Measurements from ENCODE around the gene TNK1.

TNK1 gene

DNA sequence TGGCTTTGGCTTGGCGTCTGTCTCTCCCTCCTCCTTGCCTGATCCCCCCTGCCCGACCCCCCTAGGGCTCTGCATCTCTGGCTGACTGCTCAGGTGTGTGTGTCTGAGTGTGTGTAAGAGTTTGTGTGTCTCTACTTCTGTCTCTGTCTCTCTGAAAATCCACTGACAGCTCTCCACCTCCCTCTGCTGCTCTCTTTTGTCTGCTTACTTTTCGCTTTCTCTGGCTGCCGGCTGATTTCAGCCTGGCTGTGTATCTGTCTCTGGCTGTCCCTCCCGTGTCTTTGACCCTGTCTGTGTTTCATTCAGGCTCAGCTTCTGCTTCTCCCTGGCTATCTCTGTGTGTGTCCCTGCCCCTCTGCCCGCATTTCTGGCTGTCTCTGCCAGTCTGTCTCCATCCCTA is 35.4 kb downstream of the TNK1 start:
- no peak overlapping the region for H3K27ac ChIP-seq
- TF ChIP-seq, protein P1, sequence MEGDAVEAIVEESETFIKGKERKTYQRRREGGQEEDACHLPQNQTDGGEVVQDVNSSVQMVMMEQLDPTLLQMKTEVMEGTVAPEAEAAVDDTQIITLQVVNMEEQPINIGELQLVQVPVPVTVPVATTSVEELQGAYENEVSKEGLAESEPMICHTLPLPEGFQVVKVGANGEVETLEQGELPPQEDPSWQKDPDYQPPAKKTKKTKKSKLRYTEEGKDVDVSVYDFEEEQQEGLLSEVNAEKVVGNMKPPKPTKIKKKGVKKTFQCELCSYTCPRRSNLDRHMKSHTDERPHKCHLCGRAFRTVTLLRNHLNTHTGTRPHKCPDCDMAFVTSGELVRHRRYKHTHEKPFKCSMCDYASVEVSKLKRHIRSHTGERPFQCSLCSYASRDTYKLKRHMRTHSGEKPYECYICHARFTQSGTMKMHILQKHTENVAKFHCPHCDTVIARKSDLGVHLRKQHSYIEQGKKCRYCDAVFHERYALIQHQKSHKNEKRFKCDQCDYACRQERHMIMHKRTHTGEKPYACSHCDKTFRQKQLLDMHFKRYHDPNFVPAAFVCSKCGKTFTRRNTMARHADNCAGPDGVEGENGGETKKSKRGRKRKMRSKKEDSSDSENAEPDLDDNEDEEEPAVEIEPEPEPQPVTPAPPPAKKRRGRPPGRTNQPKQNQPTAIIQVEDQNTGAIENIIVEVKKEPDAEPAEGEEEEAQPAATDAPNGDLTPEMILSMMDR (conservative IDR thresholded peaks at IDR 0.05), result no peak
- no peak for TF ChIP-seq ZFX (IDR thresholded peaks at IDR 0.05)

DNA sequence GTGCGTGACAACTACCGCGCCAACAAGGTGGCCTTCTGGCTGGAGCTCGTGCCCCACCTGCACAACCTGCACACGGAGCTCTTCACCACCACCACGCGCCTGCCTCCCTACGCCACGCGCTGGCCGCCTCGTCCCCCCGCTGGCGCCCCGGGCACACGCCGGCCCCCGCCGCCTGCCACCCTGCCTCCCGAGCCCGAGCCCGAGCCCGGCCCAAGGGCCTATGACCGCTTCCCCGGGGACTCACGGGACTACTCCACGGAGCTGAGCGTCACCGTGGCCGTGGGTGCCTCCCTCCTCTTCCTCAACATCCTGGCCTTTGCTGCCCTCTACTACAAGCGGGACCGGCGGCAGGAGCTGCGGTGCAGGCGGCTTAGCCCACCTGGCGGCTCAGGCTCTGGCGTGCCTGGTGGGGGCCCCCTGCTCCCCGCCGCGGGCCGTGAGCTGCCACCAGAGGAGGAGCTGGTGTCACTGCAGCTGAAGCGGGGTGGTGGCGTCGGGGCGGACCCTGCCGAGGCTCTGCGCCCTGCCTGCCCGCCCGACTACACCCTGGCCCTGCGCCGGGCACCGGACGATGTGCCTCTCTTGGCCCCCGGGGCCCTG is 36.3 kb downstream of the TNK1 start:
- no peak for TF ChIP-seq ZFX (IDR thresholded peaks at IDR 0.05)
- TF ChIP-seq, protein P1 (conservative IDR thresholded peaks at IDR 0.05), result no peak
- H3K27ac ChIP-seq, result no peak overlapping the region

DNA sequence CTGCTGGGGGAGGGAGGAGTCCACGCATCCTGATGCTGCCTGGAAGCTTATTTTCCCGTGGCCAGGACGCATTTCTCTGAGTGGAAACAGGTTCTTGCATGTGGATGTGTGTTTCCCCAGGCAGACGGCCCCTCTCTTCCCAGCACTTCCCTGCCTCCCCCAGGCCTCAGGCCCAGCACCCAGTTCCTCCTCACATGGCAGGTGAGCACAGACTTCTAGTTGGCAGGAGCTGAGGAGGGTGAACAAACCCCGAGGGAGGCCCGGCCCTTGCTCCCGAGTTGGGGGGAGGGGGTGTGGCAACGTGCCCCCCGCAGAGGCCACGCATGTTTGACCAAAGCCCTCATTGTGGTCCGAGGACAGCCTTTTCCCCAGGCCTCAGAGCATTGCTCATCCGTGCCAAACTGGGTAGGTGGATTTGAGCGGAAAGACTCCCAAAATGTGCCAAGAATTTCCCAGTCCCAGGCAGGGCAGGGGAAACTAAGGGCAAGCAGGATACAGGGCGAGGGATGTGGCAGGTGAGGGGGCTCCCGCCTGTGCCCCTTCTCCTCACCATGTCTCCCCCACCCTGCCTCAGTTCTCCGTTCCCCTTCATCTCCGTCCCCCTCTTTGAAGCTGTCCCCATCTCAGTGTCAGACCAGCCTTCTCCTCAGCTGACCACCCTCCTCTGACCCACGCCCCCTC is 37.7 kb downstream of the TNK1 start:
- TF ChIP-seq ZFX (IDR thresholded peaks at IDR 0.05), result no peak
- TF ChIP-seq, protein P1 (conservative IDR thresholded peaks at IDR 0.05), result no peak
- H3K27ac ChIP-seq, result no peak overlapping the region

DNA sequence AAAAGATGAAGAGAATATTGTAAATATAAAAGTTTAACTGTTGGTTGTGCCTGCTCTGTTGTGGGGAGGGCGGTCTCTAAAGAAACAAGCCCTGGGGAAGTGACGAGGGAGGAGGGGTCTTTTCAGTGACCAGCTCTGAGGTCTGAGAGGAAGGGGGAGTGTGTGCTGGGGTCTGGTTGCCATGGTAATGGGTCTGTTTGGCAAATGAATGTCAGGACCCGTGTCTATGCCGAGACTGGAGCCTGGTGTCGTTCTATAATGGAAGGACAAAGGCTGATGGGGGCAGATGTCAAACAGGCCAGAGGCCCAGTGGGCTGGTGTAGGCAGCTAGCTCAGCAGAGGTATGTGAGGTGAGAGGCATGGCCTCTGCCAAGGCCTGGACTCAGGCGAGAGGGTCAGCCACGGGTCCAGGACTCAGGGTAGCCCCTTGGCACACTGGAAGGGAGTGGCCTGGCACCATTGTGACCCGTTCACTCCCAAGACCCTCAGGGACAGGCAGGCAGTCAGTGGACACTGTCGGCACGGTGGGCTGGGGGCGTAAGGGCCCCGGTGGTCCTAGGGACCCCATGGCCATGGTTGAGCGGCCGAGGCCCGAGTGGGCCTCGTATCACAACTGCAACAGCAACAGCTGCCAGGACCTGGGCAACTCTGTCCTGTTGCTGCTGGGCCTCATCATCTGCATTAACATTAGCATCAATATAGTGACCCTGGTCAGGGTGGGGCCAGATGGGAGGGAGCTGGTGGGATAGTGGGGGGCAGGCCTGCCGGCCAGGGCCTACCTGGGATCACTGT is 39.1 kb downstream of the TNK1 start, which contains the start of gene SPEM1:
SPEM1 (plus strand) TSS at position 506 of the 792 bp plus-strand sequence; CDS start at position 567, 61 bp downstream.
- H3K27ac ChIP-seq, result no peak within 1 kb of the TSS
- no peak for TF ChIP-seq ZFX (IDR thresholded peaks at IDR 0.05)
- TF ChIP-seq, protein P1 (conservative IDR thresholded peaks at IDR 0.05), result no peak

DNA sequence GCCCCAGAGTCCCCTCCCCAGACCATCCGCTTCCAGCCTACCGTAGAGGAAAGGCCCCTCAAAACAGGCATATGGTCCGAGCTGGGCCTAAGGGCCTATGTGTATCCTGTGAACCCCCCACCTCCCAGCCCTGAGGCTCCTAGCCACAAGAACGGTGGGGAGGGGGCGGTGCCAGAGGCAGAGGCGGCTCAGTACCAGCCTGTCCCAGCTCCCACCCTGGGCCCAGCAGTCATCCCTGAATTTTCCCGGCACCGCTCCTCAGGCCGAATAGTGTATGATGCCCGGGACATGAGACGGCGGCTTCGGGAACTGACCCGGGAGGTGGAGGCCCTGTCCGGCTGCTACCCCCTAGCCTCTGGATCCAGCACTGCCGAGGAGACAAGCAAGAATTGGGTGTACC is 40.3 kb downstream of the TNK1 start:
- TF ChIP-seq ZFX (IDR thresholded peaks at IDR 0.05), result no peak
- TF ChIP-seq, protein P1 (conservative IDR thresholded peaks at IDR 0.05), result no peak
- H3K27ac ChIP-seq, result no peak overlapping the region

DNA sequence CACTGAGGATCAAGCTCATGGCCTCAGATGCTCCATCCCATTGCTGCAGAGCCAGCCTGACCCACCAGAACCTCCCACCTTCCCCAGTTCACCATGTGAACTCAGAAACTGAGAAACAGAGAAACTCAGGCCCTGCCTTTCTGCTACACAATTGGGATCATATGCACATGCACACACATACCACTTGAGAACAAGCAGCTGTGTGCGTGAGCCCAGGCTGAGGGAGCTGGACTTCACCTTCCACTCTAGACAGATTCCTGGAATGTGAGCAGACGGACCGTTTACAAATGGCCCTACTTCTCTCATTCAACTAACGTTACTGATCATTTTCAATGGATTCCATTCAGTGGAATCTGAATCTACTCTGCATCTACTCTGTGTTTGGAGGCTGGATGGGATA is 42.8 kb downstream of the TNK1 start:
- no peak overlapping the region for H3K27ac ChIP-seq
- TF ChIP-seq ZFX (IDR thresholded peaks at IDR 0.05), result no peak
- TF ChIP-seq, protein P1 (conservative IDR thresholded peaks at IDR 0.05), result no peak

DNA sequence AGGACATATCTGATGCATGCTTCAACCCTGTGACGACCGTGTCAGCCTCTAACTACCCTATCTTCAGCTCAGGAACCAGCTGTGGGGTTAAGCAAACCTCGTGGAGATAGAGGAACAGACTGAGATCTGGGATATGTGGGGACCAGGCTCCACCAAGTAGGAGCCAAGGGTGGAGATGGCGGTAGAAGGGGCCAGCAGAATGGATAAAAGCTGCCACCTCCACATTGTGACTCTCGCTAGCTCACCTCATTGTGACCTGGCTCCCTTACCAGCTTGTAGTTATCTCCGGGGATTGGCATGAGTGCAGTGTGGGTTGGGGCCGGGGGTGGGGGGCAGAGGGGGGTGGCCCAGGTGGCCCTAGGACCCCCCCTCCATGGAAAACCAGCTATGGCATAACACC is 44.4 kb downstream of the TNK1 start, which contains the start of gene SPEM2:
SPEM2 (plus strand) TSS at position 301 of the 400 bp plus-strand sequence; CDS start at position 374, 73 bp downstream.
- TF ChIP-seq, protein P1 (conservative IDR thresholded peaks at IDR 0.05), result no peak
- no peak for TF ChIP-seq ZFX (IDR thresholded peaks at IDR 0.05)
- no peak within 1 kb of the TSS for H3K27ac ChIP-seq

Measured in C4-2B (cell line).